NCI-H128 (cell line): ENCODE data around the gene OR10J5.
"Not testable (repeated sequence)": the region's sequence is repeated elsewhere in the genome, so short reads cannot be mapped to it uniquely, and the experiment has no call there.

Source experiments
- DNase-seq: peaks from one replicate; lab custom pipeline; 2025; ENCODE audit not compliant: unreplicated experiment; lab: John Stamatoyannopoulos, UW

Gene OR10J5

GRCh38 chr1:159535907-159536306 lies at the start of gene OR10J5:
Gene OR10J5, minus strand, starts transcription at chr1:159536007. Its CDS starts 0 bp downstream, at chr1:159536007.
- DNase-seq, result no peak

DNA sequence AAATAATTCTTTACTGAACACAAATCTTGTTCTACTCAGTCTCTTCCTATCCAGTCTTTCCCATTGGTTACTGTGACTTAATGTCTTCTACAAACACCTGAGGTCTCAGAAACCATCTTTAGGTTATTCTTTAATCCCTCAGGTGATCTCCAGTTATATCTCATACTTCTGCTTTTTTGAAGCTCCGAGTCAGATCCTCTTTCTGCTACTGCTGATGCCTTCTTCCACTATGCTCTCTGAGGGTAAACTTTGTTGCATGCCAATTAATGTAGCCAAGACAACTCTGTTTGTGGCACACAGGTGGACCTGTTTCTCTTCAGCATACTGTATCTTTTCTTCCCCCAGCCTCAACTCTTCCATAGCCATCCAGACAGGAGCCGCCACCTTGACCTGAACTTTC lies 48.7 kb upstream of the OR10J5 start:
- no peak for DNase-seq

DNA sequence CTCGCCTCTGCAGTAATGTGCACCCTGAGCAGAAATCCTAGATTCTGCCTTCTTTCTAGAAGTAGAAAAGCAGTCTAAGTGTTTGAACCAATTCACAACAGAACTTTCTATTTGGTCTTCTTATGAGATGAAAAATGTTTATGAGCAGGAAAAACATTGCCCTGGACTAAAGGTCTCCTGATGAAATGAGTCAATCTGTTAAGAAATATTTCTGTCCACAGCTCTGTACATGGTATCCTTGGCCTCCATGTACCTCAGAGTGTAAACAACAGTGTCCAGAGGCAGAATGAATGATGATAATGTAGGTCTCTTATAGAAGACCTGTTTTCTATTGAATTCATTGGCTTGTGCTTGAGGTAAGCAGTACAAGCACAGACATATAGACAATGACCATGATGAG lies 45.6 kb upstream of the OR10J5 start:
- DNase-seq, result no peak

- DNase-seq, result no peak
These were observed 44.5 kb upstream of the OR10J5 start for GRCh38 chr1:159580340-159580739.

DNA sequence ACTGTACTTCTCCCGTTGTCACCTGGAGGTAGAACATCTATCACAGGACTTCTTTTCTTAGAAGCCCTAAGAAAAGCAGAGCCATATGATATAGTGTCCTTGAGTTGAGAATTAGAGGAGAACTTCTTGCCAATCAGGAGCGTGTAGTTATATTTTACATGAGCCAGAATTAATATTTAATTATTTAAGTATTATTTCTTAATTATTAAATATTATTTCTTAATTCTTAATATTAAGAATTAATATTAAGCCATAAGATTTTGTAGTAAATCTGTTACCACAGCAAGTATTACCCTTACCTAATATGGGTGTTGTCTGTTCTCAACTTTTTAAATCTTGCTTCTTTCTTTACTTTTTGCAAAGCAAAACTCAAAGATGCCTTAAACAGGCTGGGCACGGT lies 41.6 kb upstream of the OR10J5 start:
- no peak for DNase-seq

GRCh38 chr1:159562680-159563079 lies 26.9 kb upstream of the OR10J5 start:
- DNase-seq, result no peak

- DNase-seq, result no peak
These were observed 25.7 kb upstream of the OR10J5 start for GRCh38 chr1:159561497-159561896.

DNA sequence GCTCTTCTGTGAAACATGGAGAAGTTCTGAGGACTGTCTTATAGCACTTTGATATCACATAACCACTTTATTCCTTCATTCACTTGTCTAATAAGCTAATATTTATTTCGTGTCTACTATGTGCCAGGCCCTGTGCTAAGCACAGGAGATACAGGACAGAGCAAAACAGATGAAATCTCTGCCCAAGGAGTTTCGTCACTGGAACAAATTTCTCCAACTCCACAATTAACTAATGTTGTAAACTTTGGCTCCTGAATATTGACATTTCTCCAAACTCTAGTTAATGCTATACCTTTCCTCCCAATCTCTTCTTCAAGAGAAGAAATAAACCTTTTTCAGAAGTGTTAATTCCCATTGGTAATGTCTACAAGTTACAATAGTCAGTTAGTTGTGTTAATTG lies 24.8 kb upstream of the OR10J5 start:
- no peak for DNase-seq

DNA sequence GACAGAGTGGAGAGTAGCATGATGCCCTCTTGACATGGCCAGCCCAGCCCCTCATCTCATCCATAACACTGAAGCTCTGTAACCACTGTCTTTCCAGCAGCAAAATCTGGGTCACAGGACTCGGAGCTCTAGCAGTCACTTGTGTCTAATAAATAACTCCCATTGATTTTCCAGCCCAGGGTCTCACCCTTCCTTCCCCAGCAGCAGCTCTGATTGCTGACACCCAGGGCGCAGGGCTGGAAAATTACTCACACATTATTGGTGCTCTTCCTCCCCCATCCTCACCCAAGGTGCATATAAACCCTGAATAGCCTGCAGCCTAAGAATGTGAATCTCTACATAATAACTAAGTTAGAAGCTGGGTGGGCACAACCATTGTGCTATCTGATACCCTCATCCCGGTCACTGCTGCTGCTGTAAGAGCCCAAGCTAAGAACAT lies 21.1 kb upstream of the OR10J5 start:
- DNase-seq, result no peak

DNA sequence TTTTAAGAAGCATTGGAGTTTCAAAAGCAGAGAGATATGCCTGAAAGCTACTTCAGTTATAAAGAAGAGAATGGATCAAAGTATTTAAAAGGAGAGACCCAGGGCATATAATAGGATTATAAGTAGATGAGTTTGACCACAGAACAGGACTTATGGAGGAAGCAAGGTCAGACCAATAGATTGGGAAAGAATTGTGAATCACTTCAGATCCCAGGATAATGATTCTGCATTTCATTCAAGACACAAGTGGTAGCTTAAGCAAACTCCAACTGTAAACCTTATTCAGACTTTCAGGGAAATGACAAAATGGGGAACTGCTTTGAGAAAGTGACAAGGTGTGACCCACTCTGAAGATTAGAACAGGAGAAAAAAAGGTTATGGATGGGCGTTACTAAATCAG lies 18.9 kb upstream of the OR10J5 start:
- no peak for DNase-seq

- DNase-seq, result no peak
These were observed 18.5 kb upstream of the OR10J5 start for GRCh38 chr1:159554261-159554660.

GRCh38 chr1:159548126-159548525 lies 12.3 kb upstream of the OR10J5 start:
- no peak for DNase-seq

DNA sequence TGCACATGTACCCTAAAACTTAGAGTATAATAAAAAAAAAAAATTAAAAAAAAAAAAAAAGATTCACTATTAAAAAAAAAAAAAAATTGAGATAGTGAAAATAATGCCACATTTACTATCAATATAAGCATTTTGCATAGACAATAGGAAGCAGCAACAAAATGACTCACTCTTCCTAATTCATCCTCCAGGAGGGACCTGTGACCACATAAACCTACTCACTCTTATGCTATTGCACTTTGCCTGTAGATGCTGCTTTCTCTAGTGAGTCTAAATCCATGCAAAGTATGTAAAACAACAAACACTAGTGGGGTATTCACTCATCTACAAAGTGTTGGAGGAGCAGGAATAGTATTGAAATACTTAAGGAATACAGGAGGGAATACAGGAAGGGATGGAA lies 2.9 kb downstream of the OR10J5 start:
- no peak for DNase-seq

DNA sequence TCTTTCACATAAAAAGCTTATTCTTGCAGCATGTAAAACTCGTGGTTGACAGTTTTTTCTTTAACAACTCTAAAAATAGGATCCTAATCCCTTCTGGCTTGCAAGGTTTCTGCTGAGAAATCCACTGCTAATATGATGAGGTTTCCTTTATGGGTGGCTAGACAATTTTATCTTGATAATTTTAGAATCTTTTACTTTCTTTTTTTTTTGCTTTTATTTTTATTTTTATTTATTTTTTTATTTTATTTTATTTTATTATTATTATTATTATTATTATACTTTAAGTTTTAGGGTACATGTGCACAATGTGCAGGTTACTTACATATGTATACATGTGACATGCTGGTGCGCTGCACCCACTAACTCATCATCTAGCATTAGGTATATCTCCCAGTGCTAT lies 11.0 kb downstream of the OR10J5 start:
- not testable (repeated sequence) for DNase-seq

- DNase-seq, result no peak
These were observed 25.6 kb downstream of the OR10J5 start for GRCh38 chr1:159510229-159510541.

DNA sequence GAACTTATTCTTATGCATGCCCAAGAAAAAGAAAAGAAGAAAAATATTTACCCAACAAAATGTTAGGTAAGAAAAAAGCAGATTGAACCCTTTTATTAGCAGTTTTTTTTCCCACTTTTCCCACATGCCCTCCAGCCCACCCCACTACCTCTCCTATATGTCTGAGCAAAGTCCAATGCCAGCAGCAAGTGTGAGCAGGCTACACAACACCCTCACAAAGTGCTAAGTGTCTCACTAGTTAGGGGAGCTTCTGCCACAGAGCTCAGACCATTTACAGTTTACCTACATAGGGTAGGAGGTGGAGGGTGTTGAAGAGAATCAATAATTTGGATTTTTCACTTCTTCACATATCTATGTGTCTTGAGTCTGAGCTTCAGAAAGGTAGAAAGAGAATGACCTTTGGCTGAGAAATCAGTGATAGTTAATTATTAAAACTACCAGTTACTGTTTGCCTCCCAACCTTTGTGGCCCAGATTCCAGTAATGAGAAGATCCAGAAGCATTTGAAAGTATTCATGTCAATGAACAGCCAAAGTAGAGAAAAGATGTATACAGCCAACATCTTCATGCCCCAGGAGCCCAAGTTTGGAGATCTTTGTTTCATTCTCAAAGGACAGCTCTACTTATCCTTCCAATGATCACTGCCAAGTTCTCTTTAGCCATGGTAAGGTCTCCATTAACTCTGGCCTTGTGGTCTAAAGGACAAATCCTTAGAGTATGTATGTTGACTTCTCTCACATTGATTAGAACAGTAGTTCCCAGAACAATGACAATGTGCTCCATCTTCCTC lies 26.2 kb downstream of the OR10J5 start:
- no peak for DNase-seq

- no peak for DNase-seq
These were observed 26.9 kb downstream of the OR10J5 start for GRCh38 chr1:159508951-159509350.

- no peak for DNase-seq
These were observed 30.1 kb downstream of the OR10J5 start for GRCh38 chr1:159505676-159506075.

- no peak for DNase-seq
These were observed 34.7 kb downstream of the OR10J5 start for GRCh38 chr1:159501082-159501481.

- not testable (repeated sequence) for DNase-seq
These were observed 41.1 kb downstream of the OR10J5 start for GRCh38 chr1:159494513-159495210.

DNA sequence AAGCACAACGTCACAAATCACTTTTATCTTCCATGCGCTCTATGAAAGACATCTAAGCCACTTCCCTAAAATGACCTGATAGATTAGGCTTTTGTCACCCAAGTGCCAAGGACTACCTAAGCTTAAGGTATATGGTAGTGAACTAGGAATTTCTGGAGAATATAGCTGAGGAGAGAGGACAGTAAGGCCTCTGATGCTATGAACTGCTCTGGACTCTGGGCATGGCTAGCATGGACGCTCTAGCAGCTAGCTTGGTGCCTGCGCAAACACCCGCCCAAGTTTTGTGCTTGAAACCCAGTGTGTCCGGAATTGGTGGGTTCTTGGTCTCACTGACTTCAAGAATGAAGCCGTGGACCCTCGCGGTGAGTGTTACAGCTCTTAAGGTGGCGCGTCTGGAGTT lies 42.5 kb downstream of the OR10J5 start:
- DNase-seq, result no peak

DNA sequence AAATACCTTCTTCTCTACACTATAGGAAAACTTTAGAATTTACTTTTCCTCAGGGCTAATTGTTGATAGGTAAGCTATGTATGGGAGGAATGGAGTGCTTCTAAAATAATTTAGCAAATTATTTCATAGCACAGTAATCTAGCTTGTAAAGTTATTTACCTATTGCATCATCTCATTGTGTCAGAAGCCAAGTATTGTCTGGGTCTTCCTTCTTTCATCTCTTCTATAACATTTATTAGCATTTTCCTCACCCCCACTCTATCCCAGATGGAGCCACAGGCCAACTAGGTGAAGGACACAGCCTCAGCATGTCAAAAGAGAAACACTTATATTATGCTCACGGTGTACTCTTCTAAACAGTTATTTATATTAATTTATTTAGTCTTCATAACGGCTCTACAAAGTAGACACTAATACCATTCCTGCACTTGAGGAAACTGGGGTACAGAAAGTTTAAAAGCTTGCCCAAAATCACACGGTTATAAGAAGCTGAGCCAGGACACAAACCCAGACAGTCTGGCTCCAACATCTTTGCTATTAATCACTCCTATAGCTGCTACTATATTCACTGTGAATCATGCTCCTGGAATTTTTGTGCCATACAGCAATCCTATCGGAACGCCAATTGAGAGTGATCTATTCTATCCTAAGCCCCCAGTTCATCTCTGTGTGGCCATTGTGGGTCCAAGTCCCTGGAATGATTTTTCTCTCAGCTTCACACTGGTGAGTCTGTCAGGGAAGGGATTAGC lies 43.1 kb downstream of the OR10J5 start:
- DNase-seq, result no peak
